A172 (cell line): ENCODE measurements around the gene PREX1. TPM values are rescaled to one million over a fixed set of nuclear protein-coding genes. Genes with fewer than 3 reads are reported as not detected.
"Not testable (repeated sequence)": the region's sequence is repeated elsewhere in the genome, so short reads cannot be mapped to it uniquely, and the experiment has no call there.

Source experiments
- DNase-seq: peaks from one replicate; pipeline ENCODE4 v3.0.0-alpha.2; 2015; ENCODE audit warnings: low spot score
- total RNA-seq: library from RNA; depleted of rRNA; stranded (reverse); fragments of >200 nt; shearing (Covaris generic); gene quantifications from 2 replicates; pipeline ENCODE4 v1.2.3, GENCODE V29; 2014

The PREX1 gene
- total RNA-seq, 1 experiment from 2014 or later = 12.2 TPM

- DNase-seq = not testable (repeated sequence)
Measured at GRCh38 chr20:48756774-48757173, 71.0 kb downstream of the PREX1 start.

GRCh38 chr20:48754292-48754691 is 73.5 kb downstream of the PREX1 start:
- DNase-seq = no peak

GRCh38 chr20:48752963-48753362 is 74.8 kb downstream of the PREX1 start:
- no peak for DNase-seq

- no peak for DNase-seq
Measured at GRCh38 chr20:48751871-48752270, 75.9 kb downstream of the PREX1 start.

- DNase-seq = no peak
Measured at GRCh38 chr20:48750941-48751635, 76.7 kb downstream of the PREX1 start.

- DNase-seq = no peak
Measured at GRCh38 chr20:48750376-48750775, 77.4 kb downstream of the PREX1 start.

GRCh38 chr20:48749437-48749836 is 78.4 kb downstream of the PREX1 start:
- DNase-seq = no peak

GRCh38 chr20:48748556-48748955 is 79.2 kb downstream of the PREX1 start:
- no peak for DNase-seq

- no peak for DNase-seq
Measured at GRCh38 chr20:48747840-48748414, 79.9 kb downstream of the PREX1 start.

GRCh38 chr20:48745330-48745729 is 82.5 kb downstream of the PREX1 start:
- no peak for DNase-seq

GRCh38 chr20:48744515-48744914 is 83.3 kb downstream of the PREX1 start:
- no peak for DNase-seq

- no peak for DNase-seq
Measured at GRCh38 chr20:48743807-48744206, 84.0 kb downstream of the PREX1 start.

GRCh38 chr20:48742912-48743680 is 84.7 kb downstream of the PREX1 start:
- no peak for DNase-seq

GRCh38 chr20:48742233-48742632 is 85.6 kb downstream of the PREX1 start:
- no peak for DNase-seq

GRCh38 chr20:48741669-48742068 is 86.1 kb downstream of the PREX1 start:
- DNase-seq = no peak

GRCh38 chr20:48740712-48741111 is 87.1 kb downstream of the PREX1 start:
- no peak for DNase-seq

- DNase-seq = no peak
Measured at GRCh38 chr20:48740292-48740649, 87.5 kb downstream of the PREX1 start.

- DNase-seq = no peak
Measured at GRCh38 chr20:48739395-48740291, 88.2 kb downstream of the PREX1 start.

- no peak for DNase-seq
Measured at GRCh38 chr20:48738399-48739304, 89.1 kb downstream of the PREX1 start.

- no peak for DNase-seq
Measured at GRCh38 chr20:48738094-48738398, 89.8 kb downstream of the PREX1 start.

- no peak for DNase-seq
Measured at GRCh38 chr20:48737434-48738093, 90.2 kb downstream of the PREX1 start.
